HG03378 (cell line): ENCODE results near the gene SKIC8.
"Not testable (repeated sequence)": the region's sequence is repeated elsewhere in the genome, so short reads cannot be mapped to it uniquely, and the experiment has no call there.

ENCODE experiments used
- ATAC-seq: cut with Tn5 transposase; IDR thresholded peaks from one replicate; pipeline ENCODE4 v1.9.1; 2021; ENCODE audit warnings: mild to moderate bottlenecking, moderate library complexity; ENCODE audit not compliant: unreplicated experiment

SKIC8 gene

DNA sequence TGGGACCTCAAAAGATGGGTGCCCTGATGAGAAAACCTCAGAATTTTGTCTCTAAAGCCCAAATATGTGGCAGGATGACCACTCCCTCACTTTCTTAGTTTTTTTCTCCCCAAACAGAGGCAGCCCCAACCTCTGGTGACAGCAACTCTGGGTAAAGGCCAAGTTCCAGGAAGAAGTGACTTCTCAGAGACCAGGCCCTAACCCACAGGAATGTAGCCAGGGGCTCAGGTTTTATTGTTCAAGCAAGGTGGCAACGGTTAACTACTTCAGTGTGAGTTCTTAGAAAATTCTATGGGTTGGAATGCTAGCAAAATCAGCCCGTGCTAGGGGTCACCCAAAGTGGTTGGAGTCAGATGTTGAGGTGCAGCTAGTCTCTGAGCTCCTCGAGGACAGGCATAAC is 40.2 kb downstream of the SKIC8 start:
- ATAC-seq: no peak

GRCh38 chr15:78257681-78258080 is 41.7 kb downstream of the SKIC8 start:
- no peak for ATAC-seq

DNA sequence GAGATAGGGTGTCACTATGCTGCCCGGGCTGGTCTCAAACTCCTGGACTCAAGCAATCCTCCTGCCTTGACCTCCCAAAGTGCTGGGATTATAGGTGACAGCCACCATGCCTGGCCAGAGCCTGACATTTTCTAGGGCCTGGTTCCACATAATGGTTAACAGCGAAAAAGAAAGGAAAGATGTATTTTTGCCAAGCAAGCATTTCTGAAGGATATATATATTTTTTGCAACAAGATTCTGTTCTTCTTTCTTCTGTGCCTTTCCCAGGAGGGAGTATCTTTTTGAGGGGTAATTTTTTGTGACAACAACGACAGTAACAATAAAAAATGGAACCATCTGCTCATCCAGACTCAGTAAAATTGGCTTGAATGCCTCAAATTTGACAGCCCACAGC is 43.4 kb downstream of the SKIC8 start:
- ATAC-seq: no peak

GRCh38 chr15:78255421-78256043 is 43.9 kb downstream of the SKIC8 start:
- no peak for ATAC-seq

DNA sequence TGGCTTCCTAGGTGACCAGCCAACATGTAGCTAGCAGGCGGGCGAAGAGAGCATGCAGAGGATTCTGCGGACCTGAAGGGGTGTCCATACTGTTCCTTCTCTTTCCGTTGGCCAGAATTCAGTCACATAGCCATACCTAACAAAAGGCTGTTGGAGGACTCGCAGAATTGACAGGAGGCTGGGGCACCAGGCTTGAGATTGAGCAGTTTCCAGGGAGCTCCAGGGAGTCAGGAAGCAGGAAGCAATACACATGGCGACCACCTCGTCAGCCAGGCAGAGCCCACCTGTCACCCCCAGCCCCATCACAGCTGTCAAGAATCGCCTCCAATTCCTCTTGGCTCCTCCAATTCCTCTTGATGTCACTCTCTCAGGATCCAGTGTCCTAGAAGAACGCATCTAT is 48.3 kb downstream of the SKIC8 start:
- ATAC-seq: no peak

DNA sequence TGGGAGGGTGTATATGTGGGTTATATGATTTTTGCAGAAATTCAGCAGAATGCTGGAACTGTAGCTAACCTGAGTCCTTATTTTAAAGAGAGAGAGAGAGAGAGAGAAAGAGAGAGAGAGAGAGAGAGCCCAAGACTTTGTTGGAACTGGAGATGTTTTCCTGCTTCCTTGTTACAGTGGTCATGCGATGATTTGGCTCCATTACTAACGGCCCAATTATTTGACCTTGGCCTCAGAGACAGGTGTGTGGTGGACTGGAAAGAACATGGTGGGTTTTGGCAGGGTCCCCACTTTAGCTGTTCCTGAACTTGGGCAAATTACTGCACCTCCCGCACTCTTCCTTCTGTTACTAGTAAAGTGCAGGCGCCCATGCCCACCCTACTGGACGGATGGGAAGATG is 50.3 kb downstream of the SKIC8 start:
- ATAC-seq: no peak

DNA sequence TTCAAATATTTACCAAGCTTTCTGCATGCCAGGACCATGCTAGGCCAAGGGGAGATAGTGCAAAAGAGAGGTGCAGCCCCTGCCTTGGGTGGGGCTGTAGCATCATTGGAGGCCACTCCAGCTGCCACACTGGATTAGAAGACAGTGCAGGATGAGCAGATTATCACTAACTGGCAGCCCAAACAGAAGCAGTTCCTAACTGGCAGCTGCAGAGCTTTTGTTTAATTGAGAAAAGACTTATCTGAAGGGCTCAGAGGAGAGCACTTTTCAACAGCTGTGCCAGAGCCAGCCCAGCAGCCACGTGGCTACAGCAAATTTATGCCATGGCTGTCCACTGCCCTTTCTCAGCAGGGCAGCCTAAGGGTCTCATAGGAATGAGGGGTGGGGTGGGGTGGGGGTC is 51.5 kb downstream of the SKIC8 start:
- no peak for ATAC-seq

DNA sequence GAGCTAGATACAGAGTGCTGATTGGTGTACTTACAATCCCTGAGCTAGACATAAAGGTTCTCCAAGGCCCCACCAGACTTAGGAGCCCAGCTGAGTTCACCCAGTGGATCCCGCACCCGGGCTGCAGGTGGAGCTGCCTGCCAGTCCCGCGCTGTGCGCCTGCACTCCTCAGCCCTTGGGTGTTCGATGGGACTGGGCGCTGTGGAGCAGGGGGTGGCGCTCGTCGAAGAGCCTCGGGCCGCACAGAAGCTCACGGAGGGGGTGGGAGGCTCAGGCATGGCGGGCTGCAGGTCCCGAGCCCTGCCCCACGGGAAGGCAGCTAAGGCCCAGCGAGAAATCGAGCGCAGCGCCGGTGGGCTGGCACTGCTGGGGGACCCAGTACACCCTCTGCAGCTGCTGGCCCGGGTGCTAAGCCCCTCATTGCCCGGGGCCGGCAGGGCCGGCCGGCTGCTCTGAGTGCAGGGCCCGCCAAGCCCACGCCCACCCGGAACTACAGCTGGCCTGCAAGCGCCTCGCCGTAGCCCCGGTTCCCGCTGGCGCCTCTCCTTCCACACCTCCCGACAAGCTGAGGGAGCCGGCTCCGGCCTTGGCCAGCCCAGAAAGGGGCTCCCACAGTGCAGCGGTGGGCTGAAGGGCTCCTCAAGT is 53.3 kb downstream of the SKIC8 start:
- not testable (repeated sequence) for ATAC-seq

DNA sequence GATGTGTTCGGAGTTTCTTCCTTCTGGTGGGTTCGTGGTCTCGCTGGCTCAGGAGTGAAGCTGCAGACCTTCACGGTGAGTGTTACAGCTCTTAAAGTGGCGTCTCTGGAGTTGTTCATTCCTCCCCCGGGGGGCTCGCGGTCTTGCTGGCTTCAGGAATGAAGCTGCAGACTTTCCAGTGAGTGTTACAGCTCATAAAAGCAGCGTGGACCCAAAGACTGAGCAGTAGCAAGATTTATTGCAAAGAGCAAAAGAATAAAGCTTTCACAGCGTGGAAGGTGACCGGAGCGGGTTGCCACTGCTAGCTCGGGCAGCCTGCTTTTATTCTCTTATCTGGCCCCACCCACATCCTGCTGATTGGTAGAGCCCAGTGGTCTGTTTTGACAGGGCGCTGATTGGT is 54.0 kb downstream of the SKIC8 start:
- ATAC-seq: not testable (repeated sequence)

DNA sequence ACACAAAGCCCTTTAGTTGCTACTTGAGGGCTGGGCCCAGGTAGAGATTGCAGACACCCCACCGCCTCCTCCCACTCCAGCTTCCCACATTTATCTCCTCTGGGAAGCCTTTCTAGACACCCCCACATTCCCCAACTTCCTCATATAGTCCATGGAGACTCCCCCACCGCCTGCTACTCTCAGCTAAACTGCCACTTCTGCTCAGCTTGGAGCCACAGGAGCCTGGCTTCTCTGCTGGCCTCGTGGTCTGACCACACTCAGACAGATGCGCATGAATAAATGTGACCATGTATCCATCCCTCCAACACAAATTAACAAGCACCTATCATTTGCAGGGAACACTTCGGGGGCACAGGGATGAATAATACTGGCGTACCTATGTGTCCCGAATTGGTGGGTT is 54.5 kb downstream of the SKIC8 start:
- ATAC-seq: no peak

DNA sequence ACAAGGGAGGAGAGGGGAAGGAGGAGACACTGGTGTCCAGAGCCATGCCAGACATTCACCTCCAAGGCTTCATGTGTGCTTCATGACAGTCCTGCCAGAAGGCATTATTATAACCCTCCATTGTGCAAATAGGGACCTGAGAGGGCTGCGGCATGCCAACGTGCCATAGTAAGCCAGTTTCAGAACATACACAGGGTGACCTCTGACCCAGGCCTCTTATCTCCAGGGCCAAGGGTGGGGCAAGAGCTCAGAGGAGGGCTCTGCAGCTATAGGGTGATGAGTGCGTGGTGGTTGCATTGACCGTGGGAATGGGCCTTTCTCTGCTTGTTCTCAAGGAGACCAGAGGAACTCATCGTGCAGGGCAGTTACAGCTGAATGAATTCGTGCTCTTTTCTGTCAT is 55.3 kb downstream of the SKIC8 start:
- no peak for ATAC-seq

DNA sequence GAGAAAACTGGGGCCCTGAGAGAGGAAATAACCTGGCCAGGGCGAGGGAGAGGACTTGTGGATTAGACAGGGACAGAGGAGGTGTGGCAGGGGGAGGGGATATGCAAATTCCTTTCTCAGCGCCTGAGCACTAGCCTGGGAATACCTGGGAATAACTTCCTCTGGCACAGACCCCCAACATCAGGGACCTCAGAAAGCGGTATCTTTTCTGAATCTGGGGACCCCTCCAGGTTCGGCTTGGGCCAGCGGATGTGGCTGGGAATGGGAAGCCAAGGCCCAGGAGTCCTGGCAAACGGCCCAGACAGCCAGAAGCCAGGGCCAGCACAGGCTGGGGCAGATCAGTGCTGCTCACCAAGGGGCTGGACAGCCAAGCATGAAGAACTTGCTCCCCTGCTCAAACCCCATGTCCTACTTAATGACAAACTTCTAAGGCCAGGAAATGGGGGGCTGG is 55.9 kb downstream of the SKIC8 start:
- no peak for ATAC-seq

DNA sequence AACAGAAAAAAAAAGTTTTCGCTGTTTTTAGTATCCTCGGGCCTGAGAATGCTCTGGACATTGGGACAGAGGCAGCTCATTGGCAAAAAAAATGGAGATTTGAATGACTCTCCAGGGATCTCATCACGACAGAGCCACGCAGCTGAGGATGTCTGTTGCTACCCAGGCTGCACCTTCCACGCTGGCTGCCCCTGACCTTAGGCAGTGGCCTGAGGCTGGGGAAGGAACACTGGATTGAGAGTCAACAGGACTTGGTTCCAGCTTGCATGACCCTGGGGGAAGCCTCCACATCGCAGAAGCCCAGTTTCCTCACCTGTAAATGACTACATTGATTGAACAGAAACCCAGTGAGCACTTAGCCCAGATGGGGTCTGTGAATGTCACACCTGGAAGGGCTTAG is 56.4 kb downstream of the SKIC8 start:
- ATAC-seq: no peak

GRCh38 chr15:78242128-78242527 is 57.3 kb downstream of the SKIC8 start:
- no peak for ATAC-seq

- ATAC-seq: no peak
Observed at GRCh38 chr15:78241017-78241416, 58.4 kb downstream of the SKIC8 start.

- no peak for ATAC-seq
Observed at GRCh38 chr15:78239811-78240210, 59.6 kb downstream of the SKIC8 start.

DNA sequence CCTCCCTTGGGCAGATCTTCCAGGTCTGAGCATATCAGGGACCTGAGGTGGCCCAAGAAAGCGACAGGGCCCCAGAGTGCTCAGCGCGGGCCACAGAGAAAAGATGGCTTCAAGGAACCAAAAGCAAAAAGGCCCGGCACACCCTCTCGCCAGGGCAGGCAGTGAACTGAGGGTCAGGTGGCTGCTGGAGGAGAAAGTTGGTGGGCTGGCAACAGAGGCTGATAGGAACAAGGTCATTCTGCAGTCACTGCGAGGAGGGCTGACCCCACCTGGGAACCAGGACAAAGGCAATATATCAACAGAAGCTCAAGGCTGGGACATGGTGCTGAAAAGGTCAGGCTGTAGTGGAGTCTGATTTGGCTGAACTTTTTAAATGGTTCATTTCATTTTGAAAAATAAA is 62.3 kb downstream of the SKIC8 start:
- ATAC-seq: no peak

- ATAC-seq: no peak
Observed at GRCh38 chr15:78236491-78236890, 62.9 kb downstream of the SKIC8 start.

- no peak for ATAC-seq
Observed at GRCh38 chr15:78234515-78235040, 64.8 kb downstream of the SKIC8 start, which contains the start of gene ACSBG1. Gene ACSBG1, minus strand, starts transcription at chr15:78234565. Its CDS starts 64 bp downstream, at chr15:78234501.

DNA sequence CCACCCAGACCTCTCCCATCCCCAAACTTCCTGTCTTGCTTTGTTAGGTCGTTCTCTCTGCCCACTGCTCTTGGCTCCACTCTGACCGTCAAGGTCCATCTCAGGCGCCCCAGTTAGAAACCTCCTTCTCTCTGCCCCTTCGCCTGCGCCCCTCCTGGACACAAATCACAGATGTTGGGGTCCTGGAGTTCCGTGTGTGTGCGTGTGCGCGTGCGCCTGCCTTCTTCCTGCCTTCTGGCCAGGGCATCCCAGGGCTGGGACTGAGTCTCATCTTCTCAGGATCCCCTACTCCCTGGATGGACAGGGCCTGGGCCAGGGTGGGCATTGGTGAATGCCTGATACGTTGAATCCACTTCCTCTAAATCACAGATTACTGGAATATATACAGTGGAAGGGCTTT is 65.9 kb downstream of the SKIC8 start:
- ATAC-seq: no peak
